Ureter (tissue), 1 donor: ENCODE data around the gene SLC26A2. TPM values are rescaled to one million over a fixed set of nuclear protein-coding genes. Genes with fewer than 3 reads are reported as not detected.

Source experiments
- total RNA-seq: library from RNA; stranded (reverse); gene quantifications from one replicate; pipeline ENCODE4 v1.2.4, GENCODE V29; 2023
- donor health status: DM: yes; HTN: yes; CAD: no.

The SLC26A2 gene
- total RNA-seq, 1 donor from 2014 or later, result 20.9 TPM

Other genes starting within 250 kb of the SLC26A2 start
- gene PPARGC1B, start 230.4 kb upstream of the SLC26A2 start, total RNA-seq, result 36.1 TPM
- not detected for gene PDE6A, start 16.0 kb upstream of the SLC26A2 start, total RNA-seq
- gene TIGD6, start 39.9 kb downstream of the SLC26A2 start, total RNA-seq, result 7.0 TPM
- 51.0 TPM for gene HMGXB3, start 40.0 kb downstream of the SLC26A2 start, total RNA-seq
- gene CSF1R, start 125.8 kb downstream of the SLC26A2 start, total RNA-seq, result 16.9 TPM
- gene PDGFRB, start 195.1 kb downstream of the SLC26A2 start, total RNA-seq, result 108 TPM
- gene CDX1, start 206.0 kb downstream of the SLC26A2 start, total RNA-seq, result not detected
- gene SLC6A7, start 229.3 kb downstream of the SLC26A2 start, total RNA-seq, result 0.10 TPM